Left ventricle myocardium superior (tissue), 1 donor: ENCODE measurements around the gene TMEM37. TPM values are rescaled to one million over a fixed set of nuclear protein-coding genes. Genes with fewer than 3 reads are reported as not detected.

Source experiments
- ATAC-seq: fragments of 200-7000 bp; cut with Tn5 transposase; one replicate; pipeline ENCODE4 v1.9.1; 2020; ENCODE audit warnings: mild to moderate bottlenecking, moderate library complexity
- DNase-seq: peaks from one replicate; pipeline ENCODE4 v3.0.0-alpha.2; 2020
- intact Hi-C: fragments of 100-400 bp; cut with micrococcal nuclease; formaldehyde crosslinking; loops from one replicate; pipeline ENCODE4 v1.11.0; 2022
- total RNA-seq: library from RNA; stranded (reverse); fragmentation: NEBNext Ultra II Directional; extraction: Animal tissue kit (Norgen Biotek cat#: 25700); gene quantifications from one replicate; pipeline ENCODE4 v1.2.1, GENCODE V29; 2021
- donor health status: DM: no; HTN: yes; CAD: no; lungs with severe emphysema.

The TMEM37 gene
- total RNA-seq, 1 donor from 2014 or later: 2.9 TPM

- DNase-seq: no peak
- intact Hi-C loops: no loop called here
- ATAC-seq: no peak
Measured at GRCh38 chr2:119415630-119416029, 16.0 kb upstream of the TMEM37 start.

GRCh38 chr2:119416299-119416923, 15.2 kb upstream of the TMEM37 start:
- ATAC-seq: no peak
- intact Hi-C loops: no loop called here
- no peak for DNase-seq

- no peak for DNase-seq
- no peak for ATAC-seq
- intact Hi-C loops: no loop called here
Measured at GRCh38 chr2:119417908-119418307, 13.7 kb upstream of the TMEM37 start.

GRCh38 chr2:119419065-119419464, 12.6 kb upstream of the TMEM37 start:
- ATAC-seq: no peak
- intact Hi-C loops: no loop called here

GRCh38 chr2:119419803-119420508, 11.7 kb upstream of the TMEM37 start:
- intact Hi-C loops: no loop called here
- ATAC-seq (peak; percentile 26), DNase-seq (no peak)

More at GRCh38 chr2:119419065-119419464, 12.6 kb upstream of the TMEM37 start:
- DNase-seq: no peak

GRCh38 chr2:119421304-119421703, 10.3 kb upstream of the TMEM37 start:
- intact Hi-C loops: no loop called here
- ATAC-seq: no peak

GRCh38 chr2:119421741-119422140, 9.9 kb upstream of the TMEM37 start:
- DNase-seq (no peak), ATAC-seq (no peak)
- intact Hi-C loops: no loop called here

More at GRCh38 chr2:119421304-119421703, 10.3 kb upstream of the TMEM37 start:
- no peak for DNase-seq

GRCh38 chr2:119422360-119423107, 9.1 kb upstream of the TMEM37 start:
- intact Hi-C loops: no loop called here
- ATAC-seq (no peak), DNase-seq (no peak)

GRCh38 chr2:119423108-119423444, 8.6 kb upstream of the TMEM37 start:
- ATAC-seq: no peak
- intact Hi-C loops: no loop called here
- no peak for DNase-seq

GRCh38 chr2:119423811-119424210, 7.8 kb upstream of the TMEM37 start:
- ATAC-seq (no peak), DNase-seq (no peak)
- intact Hi-C loops: no loop called here

GRCh38 chr2:119424284-119425118, 7.2 kb upstream of the TMEM37 start:
- no peak for DNase-seq
- no peak for ATAC-seq
- intact Hi-C loops: no loop called here

GRCh38 chr2:119425119-119425405, 6.6 kb upstream of the TMEM37 start:
- intact Hi-C loops: no loop called here
- no peak for ATAC-seq

GRCh38 chr2:119425620-119426395, 5.8 kb upstream of the TMEM37 start:
- no peak for DNase-seq

More at GRCh38 chr2:119425119-119425405, 6.6 kb upstream of the TMEM37 start:
- DNase-seq: no peak

GRCh38 chr2:119426396-119426675, 5.3 kb upstream of the TMEM37 start:
- DNase-seq: no peak
- no peak for ATAC-seq
- intact Hi-C loops: no loop called here

More at GRCh38 chr2:119425620-119426395, 5.8 kb upstream of the TMEM37 start:
- peak; percentile 29 for ATAC-seq
- intact Hi-C loops: no loop called here

- intact Hi-C loops: no loop called here
- DNase-seq (no peak), ATAC-seq (peak; percentile 7)
Measured at GRCh38 chr2:119426801-119427395, 4.8 kb upstream of the TMEM37 start.

GRCh38 chr2:119427756-119428155, 3.9 kb upstream of the TMEM37 start:
- ATAC-seq: no peak
- DNase-seq: no peak
- intact Hi-C loops: no loop called here

- intact Hi-C loops: no loop called here
- ATAC-seq (peak; percentile 17), DNase-seq (no peak)
Measured at GRCh38 chr2:119428488-119429224, 3.0 kb upstream of the TMEM37 start.
